DMS153 (cell line): ENCODE data around the gene KRT5.
"Not testable (repeated sequence)": the region's sequence is repeated elsewhere in the genome, so short reads cannot be mapped to it uniquely, and the experiment has no call there.

Source experiments
- DNase-seq: peaks from one replicate; lab custom pipeline; 2025; lab: John Stamatoyannopoulos, UW

Gene KRT5

GRCh38 chr12:52519387-52519703 is 849 bp downstream of the KRT5 start:
- DNase-seq, result no peak

DNA sequence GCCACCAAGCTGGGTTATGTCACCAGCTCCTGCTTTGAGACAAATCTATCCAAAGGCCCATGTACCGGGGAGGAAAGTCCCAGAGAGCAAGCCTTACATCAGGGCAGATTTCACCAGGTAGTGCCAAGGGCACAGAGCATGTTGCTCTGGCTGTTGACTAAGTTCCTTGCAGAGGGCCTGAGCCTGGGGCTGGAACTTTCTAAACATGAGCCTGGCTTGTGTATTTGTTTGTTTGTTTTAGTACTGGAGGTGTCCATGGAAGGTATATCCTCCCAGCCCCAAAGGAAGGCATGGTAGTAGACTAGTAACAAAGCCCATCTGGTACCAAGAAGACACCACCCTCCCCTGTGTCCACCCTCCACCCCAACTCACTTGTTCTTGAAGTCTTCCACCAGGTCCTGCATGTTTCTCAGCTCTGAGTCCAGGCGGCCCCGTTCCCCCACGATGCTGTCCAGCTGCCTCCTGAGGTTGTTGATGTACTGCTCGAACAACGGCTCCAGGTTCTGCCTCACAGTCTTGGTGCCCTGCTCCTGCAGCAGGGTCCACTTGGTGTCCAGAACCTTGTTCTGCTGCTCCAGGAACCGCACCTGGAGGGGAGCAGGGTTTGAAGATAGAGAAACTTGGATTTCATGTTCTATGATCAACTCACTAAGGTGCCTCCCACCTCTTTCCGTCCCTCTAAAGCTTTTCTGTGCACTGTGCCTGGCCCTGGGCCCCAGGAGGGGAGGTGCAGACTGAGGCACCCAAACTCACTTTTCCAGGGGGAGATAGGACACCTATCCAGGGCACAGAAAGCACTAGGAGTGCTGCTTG is 1.4 kb downstream of the KRT5 start:
- DNase-seq, result no peak

- no peak for DNase-seq
Observed at GRCh38 chr12:52517888-52518287, 2.3 kb downstream of the KRT5 start.

- no peak for DNase-seq
Observed at GRCh38 chr12:52517005-52517835, 3.0 kb downstream of the KRT5 start.

- no peak for DNase-seq
Observed at GRCh38 chr12:52515927-52516831, 4.0 kb downstream of the KRT5 start.

DNA sequence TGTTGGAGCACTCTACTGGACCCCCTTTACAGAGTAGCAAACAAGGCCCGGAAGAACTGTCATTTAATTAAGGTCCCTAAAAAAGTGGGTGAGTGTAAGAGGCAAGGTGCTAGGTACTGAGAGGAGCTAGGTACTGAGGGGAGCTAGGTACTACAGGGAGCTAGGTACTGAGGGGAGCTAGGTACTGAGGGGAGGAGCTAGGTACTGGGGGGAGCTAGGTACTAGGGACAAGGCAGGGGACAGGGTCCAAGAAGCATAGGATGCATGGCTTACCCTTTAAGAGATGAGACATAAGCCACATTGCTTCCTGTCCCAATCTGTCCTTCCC is 4.9 kb downstream of the KRT5 start:
- DNase-seq, result no peak

DNA sequence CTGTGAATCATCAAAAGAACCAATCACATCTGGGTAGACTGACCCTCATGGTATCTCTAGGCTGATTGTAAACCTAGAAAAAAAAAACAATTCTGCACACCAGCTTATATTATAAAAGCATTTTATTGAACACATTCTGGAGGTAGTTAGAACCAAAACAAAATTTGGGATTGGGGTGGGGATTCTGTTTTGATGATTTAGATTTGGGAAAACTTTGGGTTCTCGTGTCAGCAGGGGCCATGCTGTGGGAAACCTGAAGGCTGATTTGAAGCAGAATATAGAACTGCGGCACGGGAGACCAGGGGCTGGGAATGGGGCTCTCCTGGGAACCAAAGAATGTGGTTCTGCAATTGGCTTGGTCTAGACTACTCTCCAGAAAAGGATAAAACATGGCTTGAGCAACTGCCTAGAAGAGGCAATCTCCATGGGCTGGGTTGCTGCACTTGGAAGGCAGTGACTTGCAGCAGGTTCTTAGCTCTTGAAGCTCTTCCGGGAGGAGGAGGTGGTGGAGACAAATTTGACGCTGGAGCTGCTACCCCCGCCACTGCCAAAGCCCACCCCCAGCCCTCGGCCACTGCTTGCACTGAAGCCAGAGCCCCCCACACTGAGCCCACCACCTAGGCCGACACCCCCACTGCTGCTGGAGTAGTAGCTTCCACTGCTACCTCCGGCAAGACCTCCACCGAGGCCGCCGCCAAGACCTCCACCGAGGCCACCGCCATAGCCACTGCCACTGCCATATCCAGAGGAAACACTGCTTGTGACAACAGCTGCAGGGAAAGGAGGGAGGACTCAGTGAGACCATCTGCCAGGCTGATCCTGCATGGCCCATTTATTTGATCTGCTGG is 5.5 kb downstream of the KRT5 start:
- DNase-seq, result no peak

- DNase-seq, result no peak
Observed at GRCh38 chr12:52513736-52514135, 6.5 kb downstream of the KRT5 start.

DNA sequence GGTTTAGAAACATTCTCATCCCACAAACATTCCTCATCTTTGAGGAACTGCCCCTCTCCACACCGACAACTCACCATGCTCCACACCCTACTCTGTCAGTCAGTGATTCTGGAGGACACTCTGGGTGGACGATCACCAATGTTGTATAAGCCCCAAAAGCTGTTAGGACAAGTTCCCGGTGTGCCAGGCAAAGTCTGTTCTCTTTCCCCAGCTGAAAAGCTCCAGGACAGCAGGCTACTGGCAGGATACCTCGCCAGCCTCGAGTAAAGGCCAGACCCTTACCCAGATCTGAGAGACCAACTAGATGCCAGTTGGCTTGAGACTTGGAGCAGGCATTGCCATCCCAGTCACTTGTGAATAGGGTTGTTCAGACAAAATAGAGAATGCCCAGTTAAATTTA is 12.0 kb downstream of the KRT5 start:
- DNase-seq, result no peak

DNA sequence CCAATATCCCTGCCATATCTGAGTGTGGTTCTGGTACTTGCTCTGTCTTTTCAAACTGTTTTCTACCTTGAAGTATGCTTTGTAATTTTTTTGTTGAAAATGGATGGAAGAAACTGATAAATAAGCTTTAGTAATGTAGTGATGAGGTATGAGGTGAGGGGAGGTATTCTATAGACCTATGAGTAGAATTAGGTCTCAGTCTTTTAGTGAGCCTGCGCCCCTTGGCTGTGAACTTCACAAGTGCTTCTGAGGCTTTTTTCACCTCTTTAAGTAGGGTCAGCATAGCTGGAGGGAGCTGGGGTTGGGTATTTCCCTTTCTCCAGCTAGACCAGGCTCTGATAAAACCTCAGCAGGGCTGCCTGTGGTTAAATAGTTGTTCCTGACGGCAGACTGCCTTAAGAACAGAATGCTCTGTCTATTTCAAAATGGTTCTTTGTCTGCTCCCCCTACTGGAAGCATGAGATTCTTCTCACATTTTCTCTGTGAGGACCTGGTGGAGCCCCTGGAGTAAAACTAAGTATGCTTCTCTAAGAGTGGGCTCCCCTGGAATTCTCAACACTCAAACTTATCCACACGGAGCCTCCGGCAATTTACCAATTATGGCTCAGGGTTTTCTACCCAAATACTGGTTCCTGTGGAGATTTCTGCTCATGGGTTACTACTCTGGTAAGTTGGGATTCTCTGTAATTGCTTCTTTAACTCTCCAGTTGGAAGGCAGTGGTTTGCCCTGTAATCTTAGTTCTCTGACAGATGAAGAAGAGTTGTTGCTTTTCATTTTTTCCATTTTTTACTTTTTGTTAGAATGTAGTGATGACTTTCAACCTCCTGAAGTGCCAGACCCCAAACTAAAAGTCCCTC is 13.1 kb downstream of the KRT5 start:
- peak; percentile 44 for DNase-seq

DNA sequence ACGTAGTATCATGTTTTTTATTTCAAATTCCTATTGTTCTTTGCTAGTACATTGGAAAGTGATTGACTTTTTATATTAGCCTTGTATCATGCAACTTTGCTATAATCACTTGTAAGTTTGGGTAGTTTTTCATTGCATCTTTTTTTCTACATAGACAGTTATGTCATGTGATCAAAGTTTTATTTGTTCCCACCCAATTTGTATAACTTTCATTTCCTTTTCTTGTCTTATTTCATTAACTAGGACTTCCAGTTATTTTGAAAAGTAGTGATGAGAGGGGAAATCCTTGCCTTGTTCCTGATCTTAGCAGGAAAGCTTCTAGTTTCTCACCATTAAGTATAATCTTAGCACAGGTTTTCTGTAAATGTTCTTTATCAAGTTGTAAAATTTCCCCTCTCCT is 17.3 kb downstream of the KRT5 start:
- DNase-seq, result no peak

- no peak for DNase-seq
Observed at GRCh38 chr12:52501490-52501889, 18.7 kb downstream of the KRT5 start.

- not testable (repeated sequence) for DNase-seq
Observed at GRCh38 chr12:52500574-52500973, 19.6 kb downstream of the KRT5 start.

- DNase-seq, result no peak
Observed at GRCh38 chr12:52499806-52500560, 20.2 kb downstream of the KRT5 start.

- DNase-seq, result no peak
Observed at GRCh38 chr12:52498946-52499345, 21.2 kb downstream of the KRT5 start.

DNA sequence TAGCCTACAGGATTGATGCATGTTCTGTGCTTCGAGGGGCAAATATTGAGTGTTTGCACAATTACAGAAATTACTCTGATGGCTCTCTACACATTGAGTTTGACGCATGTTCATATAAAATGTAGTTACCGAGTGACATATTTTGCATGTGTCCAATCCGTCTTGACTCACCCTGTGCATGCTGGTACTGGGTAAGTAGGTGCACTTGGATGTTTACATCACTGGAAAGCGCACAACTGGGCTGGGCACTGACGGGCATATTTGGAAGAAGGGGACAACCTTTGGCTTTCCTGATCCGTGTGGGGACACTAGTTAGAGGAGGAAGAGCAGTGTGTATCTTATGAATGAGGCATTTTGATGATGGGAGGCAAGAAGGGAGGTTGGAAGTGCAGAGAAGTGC is 22.2 kb downstream of the KRT5 start:
- no peak for DNase-seq

DNA sequence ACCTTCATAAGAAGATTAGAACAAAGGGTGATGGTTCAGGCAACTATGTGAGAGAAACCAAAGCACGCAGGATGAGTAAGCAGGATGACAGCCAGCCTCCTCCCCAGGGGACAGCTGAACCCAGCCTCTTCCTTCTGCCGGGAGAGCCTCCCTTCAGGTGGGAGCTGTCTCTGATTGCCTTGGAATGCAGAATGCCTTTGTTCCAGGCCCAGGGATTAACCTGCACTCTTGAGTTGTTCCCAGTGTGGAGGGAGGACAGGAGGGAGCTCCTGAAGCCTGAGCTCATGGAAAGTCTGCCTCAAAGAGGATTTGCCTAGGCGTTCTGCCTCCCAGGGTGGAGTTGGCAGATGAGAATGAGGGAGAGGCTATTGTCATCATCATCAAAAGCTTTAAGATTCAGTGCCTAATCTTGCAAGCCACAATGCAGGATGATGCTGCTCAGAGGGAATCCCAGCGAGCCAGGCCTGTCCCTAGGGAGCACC is 23.6 kb downstream of the KRT5 start:
- no peak for DNase-seq

GRCh38 chr12:52496054-52496453 is 24.1 kb downstream of the KRT5 start:
- peak; percentile 53 for DNase-seq

GRCh38 chr12:52495389-52495788 is 24.8 kb downstream of the KRT5 start:
- DNase-seq, result peak; percentile 63

- DNase-seq, result no peak
Observed at GRCh38 chr12:52494518-52494917, 25.7 kb downstream of the KRT5 start.
